ENCODE results near the gene PROM1.

PROM1 gene

GRCh38 chr4:16083241-16084191 is at the start of gene PROM1:
Gene PROM1 (minus strand): TSS chr4:16084023. CDS start chr4:16075906, 8,117 bp downstream.
- DNase-seq, result no peak

- DNase-seq, result no peak
Observed at GRCh38 chr4:16133406-16133805, 49.6 kb upstream of the PROM1 start.

GRCh38 chr4:16131293-16131692 is 47.5 kb upstream of the PROM1 start:
- no peak for DNase-seq

- DNase-seq, result no peak
Observed at GRCh38 chr4:16129336-16129735, 45.5 kb upstream of the PROM1 start.

- no peak for DNase-seq
Observed at GRCh38 chr4:16126714-16127113, 42.9 kb upstream of the PROM1 start.

- no peak for DNase-seq
Observed at GRCh38 chr4:16125571-16126445, 42.0 kb upstream of the PROM1 start.

- no peak for DNase-seq
Observed at GRCh38 chr4:16124232-16124631, 40.4 kb upstream of the PROM1 start.

GRCh38 chr4:16123356-16124084 is 39.7 kb upstream of the PROM1 start:
- DNase-seq, result no peak

- DNase-seq, result no peak
Observed at GRCh38 chr4:16122784-16123183, 39.0 kb upstream of the PROM1 start.

- no peak for DNase-seq
Observed at GRCh38 chr4:16122308-16122711, 38.5 kb upstream of the PROM1 start.

- no peak for DNase-seq
Observed at GRCh38 chr4:16120720-16121119, 36.9 kb upstream of the PROM1 start.

- DNase-seq, result no peak
Observed at GRCh38 chr4:16119981-16120380, 36.2 kb upstream of the PROM1 start.

- no peak for DNase-seq
Observed at GRCh38 chr4:16118090-16118489, 34.3 kb upstream of the PROM1 start.

- DNase-seq, result no peak
Observed at GRCh38 chr4:16117164-16117563, 33.3 kb upstream of the PROM1 start.

GRCh38 chr4:16116493-16116990 is 32.7 kb upstream of the PROM1 start:
- no peak for DNase-seq

- no peak for DNase-seq
Observed at GRCh38 chr4:16116019-16116418, 32.2 kb upstream of the PROM1 start.

GRCh38 chr4:16114546-16114945 is 30.7 kb upstream of the PROM1 start:
- DNase-seq, result no peak

- no peak for DNase-seq
Observed at GRCh38 chr4:16113741-16114140, 29.9 kb upstream of the PROM1 start.

- no peak for DNase-seq
Observed at GRCh38 chr4:16111533-16111932, 27.7 kb upstream of the PROM1 start.

GRCh38 chr4:16110661-16111290 is 27.0 kb upstream of the PROM1 start:
- no peak for DNase-seq

- DNase-seq, result no peak
Observed at GRCh38 chr4:16110199-16110598, 26.4 kb upstream of the PROM1 start.

- no peak for DNase-seq
Observed at GRCh38 chr4:16109256-16109655, 25.4 kb upstream of the PROM1 start.

Measured in midbrain (tissue), 1 donor.